Measurements from ENCODE around the gene BMI1. TPM values are rescaled to one million over a fixed set of nuclear protein-coding genes. Genes with fewer than 3 reads are reported as not detected.

Gene BMI1
- total RNA-seq, 1 experiment from 2014 or later: 124 TPM

DNA sequence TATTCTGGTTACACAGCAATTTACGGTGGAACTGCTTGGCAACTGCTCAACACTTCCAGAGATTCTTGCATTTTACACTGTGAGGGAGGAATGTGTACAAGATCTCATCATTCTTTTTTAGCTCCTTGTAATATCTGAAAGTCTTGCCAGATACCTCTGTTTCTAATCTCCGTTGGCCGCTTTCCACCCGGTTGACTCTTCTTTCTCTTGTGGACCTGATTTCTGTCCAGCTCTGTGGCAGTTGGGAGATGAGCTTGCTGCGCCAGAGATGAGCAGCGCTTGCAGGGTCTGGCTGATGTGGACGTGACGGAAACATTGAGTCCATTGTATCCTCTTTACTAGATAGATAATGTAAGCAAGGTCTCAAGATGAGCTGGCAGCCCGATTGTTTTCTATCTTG lies 52.0 kb downstream of the BMI1 start:
- Histone ChIP-seq H3K9ac (ENCODE audit: low read length) (no peak overlapping the region), H3K27me3 (ENCODE audit: low read length) (no peaks in the 10 kb centered on the region), H3K36me3 (ENCODE audit: low read depth, low read length) (no peaks in the 10 kb centered on the region), H3F3A (ENCODE audit: low read length, unreplicated experiment) (no peaks in the 10 kb centered on the region), H4K20me1 (ENCODE audit: low read length) (no peaks in the 10 kb centered on the region), H3K4me1 (ENCODE audit: insufficient read depth, low read length) (peaks cover 8% of the 10 kb centered on the region; the same call in 1 of the 2 replicates), H3K4me3 (ENCODE audit: low read length) (no peak overlapping the region), H2AFZ (ENCODE audit: low read length) (no peak overlapping the region), H3K27ac (ENCODE audit: low read length) (no peak overlapping the region), H3K9me3 (ENCODE audit: low read length) (no peaks in the 10 kb centered on the region), H3K4me2 (ENCODE audit: low read length) (no peak overlapping the region), H3K9me2 (replicated peaks; ENCODE audit: low read length) (no peaks in the 10 kb centered on the region), H3K79me2 (ENCODE audit: low read length) (no peaks in the 10 kb centered on the region)
- intact Hi-C loops (cut with micrococcal nuclease): no loop called here
- no peak for DNase-seq
- no peak for ATAC-seq
- TF ChIP-seq EZH2phosphoT487 (IDR thresholded peaks at IDR 0.05; ENCODE audit: borderline replicate concordance, low read length) (no peak), EZH2 (IDR thresholded peaks at IDR 0.05; ENCODE audit: low read length, unreplicated experiment) (no peak)
- TF ChIP-seq, protein P1, sequence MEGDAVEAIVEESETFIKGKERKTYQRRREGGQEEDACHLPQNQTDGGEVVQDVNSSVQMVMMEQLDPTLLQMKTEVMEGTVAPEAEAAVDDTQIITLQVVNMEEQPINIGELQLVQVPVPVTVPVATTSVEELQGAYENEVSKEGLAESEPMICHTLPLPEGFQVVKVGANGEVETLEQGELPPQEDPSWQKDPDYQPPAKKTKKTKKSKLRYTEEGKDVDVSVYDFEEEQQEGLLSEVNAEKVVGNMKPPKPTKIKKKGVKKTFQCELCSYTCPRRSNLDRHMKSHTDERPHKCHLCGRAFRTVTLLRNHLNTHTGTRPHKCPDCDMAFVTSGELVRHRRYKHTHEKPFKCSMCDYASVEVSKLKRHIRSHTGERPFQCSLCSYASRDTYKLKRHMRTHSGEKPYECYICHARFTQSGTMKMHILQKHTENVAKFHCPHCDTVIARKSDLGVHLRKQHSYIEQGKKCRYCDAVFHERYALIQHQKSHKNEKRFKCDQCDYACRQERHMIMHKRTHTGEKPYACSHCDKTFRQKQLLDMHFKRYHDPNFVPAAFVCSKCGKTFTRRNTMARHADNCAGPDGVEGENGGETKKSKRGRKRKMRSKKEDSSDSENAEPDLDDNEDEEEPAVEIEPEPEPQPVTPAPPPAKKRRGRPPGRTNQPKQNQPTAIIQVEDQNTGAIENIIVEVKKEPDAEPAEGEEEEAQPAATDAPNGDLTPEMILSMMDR (conservative IDR thresholded peaks at IDR 0.05; ENCODE audit: low read depth, low read length): no peak
- no TSS peak for BruUV-seq (replicated peaks)
- CTCF ChIA-PET: no interaction called here
- POLR2A ChIA-PET (ENCODE audit: unreplicated experiment): interaction anchor here (0.6 kb wide), 1 partner anchor 370 kb away, joined by 3 read pairs; no protein-coding TSS in a partner anchor

DNA sequence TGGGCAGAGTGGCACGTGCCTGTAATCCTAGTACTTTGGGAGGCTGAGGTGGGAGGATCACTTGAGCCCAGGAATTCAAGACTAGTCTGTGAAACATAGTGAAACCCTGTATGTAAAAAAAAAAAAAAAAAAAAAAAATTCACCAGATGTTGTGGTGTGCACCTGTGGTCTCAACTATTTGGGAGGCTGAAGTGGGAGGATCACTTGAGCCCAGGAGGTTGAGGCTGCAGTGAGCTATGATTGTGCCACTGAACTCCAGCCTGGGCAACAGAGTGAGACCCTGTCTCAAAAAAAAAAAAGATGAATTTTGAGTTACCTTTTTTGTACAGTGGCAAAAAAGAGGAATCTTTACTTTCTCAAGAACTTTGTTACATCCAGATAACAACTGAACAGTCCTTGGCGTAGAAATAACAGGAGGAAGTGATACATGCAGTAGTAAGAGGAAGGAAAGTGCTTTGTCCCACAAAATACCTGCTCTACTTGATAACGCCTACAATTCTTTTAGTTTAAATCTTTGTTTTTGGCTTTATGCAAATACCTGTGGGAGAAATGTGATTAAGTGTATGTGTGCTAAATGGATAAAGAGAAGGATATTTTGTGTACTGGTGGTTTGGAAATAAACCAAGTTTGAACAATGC lies 53.7 kb downstream of the BMI1 start:
- no peaks in the 10 kb centered on the region for H3K9me2 ChIP-seq (replicated peaks; ENCODE audit: low read length)
- no peaks in the 10 kb centered on the region for H3K79me2 ChIP-seq (ENCODE audit: low read length)
- H3K4me3 ChIP-seq (ENCODE audit: low read length): no peak overlapping the region
- no peaks in the 10 kb centered on the region for H3K36me3 ChIP-seq (ENCODE audit: low read depth, low read length)
- no peaks in the 10 kb centered on the region for H3F3A ChIP-seq (ENCODE audit: low read length, unreplicated experiment)
- 0 out of 2 replicates have a peak overlapping the region, but pooled peaks have one; percentile 3 for H3K27ac ChIP-seq (ENCODE audit: low read length)
- intact Hi-C loops (cut with micrococcal nuclease): no loop called here
- POLR2A ChIA-PET (ENCODE audit: unreplicated experiment): no interaction called here
- DNase-seq: peak; percentile 32
- no peak for TF ChIP-seq EZH2phosphoT487 (IDR thresholded peaks at IDR 0.05; ENCODE audit: borderline replicate concordance, low read length)
- TF ChIP-seq, protein P1 (conservative IDR thresholded peaks at IDR 0.05; ENCODE audit: low read depth, low read length): no peak
- no peak for TF ChIP-seq EZH2 (IDR thresholded peaks at IDR 0.05; ENCODE audit: low read length, unreplicated experiment)
- H2AFZ ChIP-seq (ENCODE audit: low read length): no peak overlapping the region
- no peaks in the 10 kb centered on the region for H3K27me3 ChIP-seq (ENCODE audit: low read length)
- peaks cover 8% of the 10 kb centered on the region; the same call in 1 of the 2 replicates for H3K4me1 ChIP-seq (ENCODE audit: insufficient read depth, low read length)
- no peak overlapping the region for H3K4me2 ChIP-seq (ENCODE audit: low read length)
- BruUV-seq (replicated peaks): no TSS peak
- no peak overlapping the region for H3K9ac ChIP-seq (ENCODE audit: low read length)
- no peaks in the 10 kb centered on the region for H3K9me3 ChIP-seq (ENCODE audit: low read length)
- no peaks in the 10 kb centered on the region for H4K20me1 ChIP-seq (ENCODE audit: low read length)
- CTCF ChIA-PET: no interaction called here
- ATAC-seq: peak; percentile 70

DNA sequence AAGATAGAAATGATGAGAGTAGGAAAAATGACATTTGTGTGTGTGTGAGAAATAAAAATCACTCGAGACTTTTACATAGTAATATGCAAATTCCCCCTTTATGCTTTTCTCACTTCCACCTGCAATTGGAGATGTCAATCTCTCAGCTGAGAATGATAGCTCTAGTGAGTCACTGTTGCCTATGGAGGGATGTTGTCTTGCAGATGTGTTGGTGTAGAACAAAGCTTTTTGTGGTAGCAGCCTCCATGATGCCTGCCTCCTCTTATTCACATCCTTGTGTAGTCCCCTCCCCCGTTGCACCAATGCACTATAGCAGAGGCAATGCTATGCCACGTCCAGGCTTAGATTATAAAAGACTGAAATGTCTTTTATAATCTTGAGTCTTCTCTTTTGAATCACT lies 58.2 kb downstream of the BMI1 start:
- no peaks in the 10 kb centered on the region for H3K79me2 ChIP-seq (ENCODE audit: low read length)
- no peaks in the 10 kb centered on the region for H4K20me1 ChIP-seq (ENCODE audit: low read length)
- POLR2A ChIA-PET (ENCODE audit: unreplicated experiment): interaction anchor here (0.5 kb wide), 1 partner anchor 23 kb away, joined by 3 read pairs; no protein-coding TSS in a partner anchor
- DNase-seq (no peak), ATAC-seq (no peak)
- H3K4me1 ChIP-seq (ENCODE audit: insufficient read depth, low read length): peaks cover 8% of the 10 kb centered on the region; the same call in 1 of the 2 replicates
- H3K36me3 ChIP-seq (ENCODE audit: low read depth, low read length): no peaks in the 10 kb centered on the region
- BruUV-seq (replicated peaks): no TSS peak
- H2AFZ ChIP-seq (ENCODE audit: low read length): no peak overlapping the region
- H3K9me3 ChIP-seq (ENCODE audit: low read length): no peaks in the 10 kb centered on the region
- TF ChIP-seq, protein P1 (conservative IDR thresholded peaks at IDR 0.05; ENCODE audit: low read depth, low read length): no peak
- TF ChIP-seq EZH2phosphoT487 (IDR thresholded peaks at IDR 0.05; ENCODE audit: borderline replicate concordance, low read length): no peak
- TF ChIP-seq EZH2 (IDR thresholded peaks at IDR 0.05; ENCODE audit: low read length, unreplicated experiment): no peak
- H3F3A ChIP-seq (ENCODE audit: low read length, unreplicated experiment): no peaks in the 10 kb centered on the region
- H3K4me2 ChIP-seq (ENCODE audit: low read length): no peak overlapping the region
- no peaks in the 10 kb centered on the region for H3K27me3 ChIP-seq (ENCODE audit: low read length)
- H3K4me3 ChIP-seq (ENCODE audit: low read length): no peak overlapping the region
- H3K27ac ChIP-seq (ENCODE audit: low read length): no peak overlapping the region
- no peaks in the 10 kb centered on the region for H3K9me2 ChIP-seq (replicated peaks; ENCODE audit: low read length)
- intact Hi-C loops (cut with micrococcal nuclease): no loop called here
- H3K9ac ChIP-seq (ENCODE audit: low read length): no peak overlapping the region
- CTCF ChIA-PET: no interaction called here

Measured in PC-3 (cell line).